CD4-positive, alpha-beta T cell treated with Interleukin-21 for 1 hour (primary cell): ENCODE results near the gene ARHGEF4.
"Not testable (repeated sequence)": the region's sequence is repeated elsewhere in the genome, so short reads cannot be mapped to it uniquely, and the experiment has no call there.

Source experiments
- DNase-seq: peaks from one replicate; pipeline ENCODE4 v3.0.0-alpha.2; 2020

Gene ARHGEF4

GRCh38 chr2:130892793-130893785, 56.4 kb downstream of the ARHGEF4 start:
- no peak for DNase-seq

GRCh38 chr2:130894326-130894942, 57.7 kb downstream of the ARHGEF4 start:
- DNase-seq, result no peak

- no peak for DNase-seq
Measured at GRCh38 chr2:130896813-130897212, 60.1 kb downstream of the ARHGEF4 start.

- no peak for DNase-seq
Measured at GRCh38 chr2:130898553-130898952, 61.8 kb downstream of the ARHGEF4 start.

GRCh38 chr2:130899306-130899705, 62.6 kb downstream of the ARHGEF4 start:
- no peak for DNase-seq

GRCh38 chr2:130901061-130901460, 64.3 kb downstream of the ARHGEF4 start:
- DNase-seq, result no peak

- not testable (repeated sequence) for DNase-seq
Measured at GRCh38 chr2:130901626-130902025, 64.9 kb downstream of the ARHGEF4 start.

GRCh38 chr2:130908832-130909231, 72.1 kb downstream of the ARHGEF4 start:
- DNase-seq, result no peak

- no peak for DNase-seq
Measured at GRCh38 chr2:130910931-130911330, 74.2 kb downstream of the ARHGEF4 start.

- DNase-seq, result no peak
Measured at GRCh38 chr2:130911482-130911881, 74.8 kb downstream of the ARHGEF4 start.

- no peak for DNase-seq
Measured at GRCh38 chr2:130911996-130912395, 75.3 kb downstream of the ARHGEF4 start.

- DNase-seq, result no peak
Measured at GRCh38 chr2:130912471-130912870, 75.8 kb downstream of the ARHGEF4 start.

GRCh38 chr2:130913891-130914290, 77.2 kb downstream of the ARHGEF4 start:
- DNase-seq, result no peak

GRCh38 chr2:130915149-130915548, 78.4 kb downstream of the ARHGEF4 start:
- DNase-seq, result no peak

GRCh38 chr2:130915595-130916437, 79.1 kb downstream of the ARHGEF4 start:
- no peak for DNase-seq

GRCh38 chr2:130916438-130916705, 79.7 kb downstream of the ARHGEF4 start:
- DNase-seq, result no peak

- no peak for DNase-seq
Measured at GRCh38 chr2:130917006-130917688, 80.4 kb downstream of the ARHGEF4 start.

- no peak for DNase-seq
Measured at GRCh38 chr2:130918393-130918792, 81.7 kb downstream of the ARHGEF4 start.

- DNase-seq, result peak; percentile 53
Measured at GRCh38 chr2:130920415-130921163, 83.9 kb downstream of the ARHGEF4 start.

- DNase-seq, result no peak
Measured at GRCh38 chr2:130921164-130921476, 84.4 kb downstream of the ARHGEF4 start.

- no peak for DNase-seq
Measured at GRCh38 chr2:130922417-130922816, 85.7 kb downstream of the ARHGEF4 start.

- DNase-seq, result no peak
Measured at GRCh38 chr2:130928385-130928784, 91.7 kb downstream of the ARHGEF4 start.
